ENCODE data around the gene C2.

Gene C2
- total RNA-seq: 0.58 to 2.4 (median 1.5) reads per million in 4 experiments

DNA sequence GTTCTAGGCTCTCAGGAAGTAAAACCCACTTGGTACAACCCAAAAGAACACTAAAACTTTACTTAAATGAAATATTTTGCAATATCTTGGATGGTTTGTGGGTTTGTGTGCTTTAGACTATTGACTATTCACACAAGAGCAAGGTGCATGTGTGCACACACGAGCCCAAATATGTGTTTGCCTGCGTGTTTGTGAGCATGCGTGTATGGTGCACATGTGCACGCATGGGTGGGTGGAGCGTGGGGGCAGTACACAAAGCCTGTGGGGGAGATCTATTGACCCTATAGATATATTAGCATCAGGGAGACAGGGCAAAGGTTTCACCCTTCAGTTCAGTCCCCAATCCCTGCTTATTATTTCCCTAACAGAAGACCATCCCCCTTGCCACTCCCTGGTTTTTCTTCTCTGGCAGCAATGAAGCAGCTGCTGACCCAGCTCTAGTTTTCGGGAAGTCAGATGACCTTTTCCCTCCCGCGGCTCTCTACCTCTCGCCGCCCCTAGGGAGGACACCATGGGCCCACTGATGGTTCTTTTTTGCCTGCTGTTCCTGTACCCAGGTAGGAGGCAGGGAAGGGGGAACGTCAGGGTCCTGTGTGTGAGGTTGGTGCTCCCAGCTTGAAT, at the start of gene C2:
Gene C2, plus strand, starts transcription at position 476 of the 621 bp plus-strand sequence. Its CDS starts 36 bp downstream, at position 512.
- DNase-seq: no peak

DNA sequence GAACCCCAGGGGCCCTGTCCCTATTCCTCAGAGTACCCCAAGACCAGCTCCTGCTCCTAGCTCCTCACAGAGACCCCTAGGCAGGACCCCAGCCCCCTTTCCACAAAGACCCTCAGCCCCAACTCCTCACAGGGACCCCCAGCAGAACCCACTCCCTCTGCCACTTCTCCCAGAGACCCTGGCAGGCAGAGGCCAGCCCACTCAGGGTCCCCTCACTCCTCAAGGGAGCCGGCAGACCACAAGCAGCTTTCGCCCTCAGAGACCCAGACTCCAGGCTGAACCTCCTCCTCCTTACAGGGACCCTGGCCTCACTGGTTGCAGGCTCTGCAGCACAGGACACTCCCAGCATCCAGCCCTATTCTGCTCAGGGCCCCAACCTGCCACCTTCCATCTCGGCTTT, 49.3 kb upstream of the C2 start:
- DNase-seq: no peak

DNA sequence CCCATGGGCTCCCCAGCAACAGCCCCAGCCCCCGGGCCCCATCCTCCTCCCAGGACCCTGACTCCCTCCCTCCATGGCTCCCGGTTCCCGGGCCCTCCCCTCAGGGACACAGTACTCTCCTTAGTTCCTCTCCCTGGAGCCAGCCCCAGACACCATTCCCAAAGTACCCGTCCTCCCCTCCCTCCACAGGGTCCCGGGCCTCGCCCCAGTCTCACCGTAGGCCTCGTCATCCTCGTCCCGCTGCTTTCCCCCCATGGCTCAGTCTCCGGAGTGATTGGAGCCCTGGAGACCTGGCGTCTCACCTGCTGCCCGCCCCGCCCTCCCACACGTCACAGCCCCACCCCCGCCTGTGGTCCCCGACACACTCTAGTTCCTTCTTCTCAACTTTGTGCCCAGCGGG, 48.8 kb upstream of the C2 start, which contains the start of gene SLC44A4:
Gene SLC44A4, minus strand, starts transcription at position 272 of the 400 bp plus-strand sequence. Its CDS starts 17 bp downstream, at position 255.
- DNase-seq: no peak

DNA sequence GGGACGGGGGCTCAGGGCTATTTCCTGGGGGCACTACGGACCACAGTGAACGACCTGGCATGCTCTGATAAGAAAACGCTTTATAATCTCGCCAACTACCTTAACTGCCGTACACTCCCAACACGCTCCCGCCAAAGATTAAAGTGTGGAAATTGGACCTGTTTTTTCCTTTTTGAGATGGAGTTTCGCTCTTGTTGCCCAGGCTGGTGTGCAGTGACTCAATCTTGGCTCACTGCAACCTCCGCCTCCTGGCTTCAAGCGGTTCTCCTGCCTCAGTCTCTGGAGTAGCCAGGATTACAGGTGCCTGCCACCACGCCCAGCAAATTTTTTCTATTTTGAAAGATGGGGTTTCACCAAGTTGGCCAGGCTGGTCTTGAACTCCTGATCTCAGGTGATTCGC, 48.4 kb upstream of the C2 start:
- DNase-seq: no peak

DNA sequence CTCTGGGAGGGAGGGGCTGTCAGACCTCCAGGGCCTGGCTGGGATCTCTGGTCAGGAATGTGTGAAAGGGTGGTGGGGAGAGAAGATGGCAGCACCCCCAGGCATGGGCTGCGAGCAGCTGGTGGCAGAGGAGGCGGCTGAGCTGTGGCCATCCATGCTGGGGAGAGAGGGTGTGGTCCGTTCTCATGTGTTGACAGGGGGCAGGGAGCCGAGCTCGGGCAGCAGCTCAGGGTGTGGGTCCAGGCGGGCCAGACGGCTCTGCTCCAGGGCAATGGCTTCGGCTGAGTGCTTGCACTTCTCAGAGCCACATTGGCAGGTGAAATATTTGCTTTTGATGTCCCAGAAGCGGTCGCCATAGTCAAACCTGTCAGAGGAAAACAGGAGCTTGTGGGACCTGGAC, 47.6 kb upstream of the C2 start:
- no peak for DNase-seq

DNA sequence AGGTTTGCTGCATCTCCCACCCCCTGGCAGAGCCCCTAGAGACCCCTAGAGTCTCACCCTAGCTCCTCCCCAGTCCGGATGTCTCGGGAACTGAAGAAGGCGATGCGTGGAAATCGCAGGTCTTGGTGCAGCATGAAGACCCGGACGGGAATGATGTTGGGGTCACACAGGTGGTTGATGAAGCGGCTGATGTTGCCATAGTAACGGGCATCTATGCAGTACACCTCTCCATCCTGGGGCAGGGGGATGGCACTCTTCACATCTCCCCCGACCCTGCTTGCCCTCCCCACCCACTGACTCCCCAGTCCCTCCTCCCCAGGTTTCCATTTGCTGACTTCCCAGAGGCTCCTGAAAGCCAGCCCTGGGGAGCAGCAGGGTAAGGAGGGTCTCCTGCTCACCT, 46.9 kb upstream of the C2 start:
- no peak for DNase-seq

DNA sequence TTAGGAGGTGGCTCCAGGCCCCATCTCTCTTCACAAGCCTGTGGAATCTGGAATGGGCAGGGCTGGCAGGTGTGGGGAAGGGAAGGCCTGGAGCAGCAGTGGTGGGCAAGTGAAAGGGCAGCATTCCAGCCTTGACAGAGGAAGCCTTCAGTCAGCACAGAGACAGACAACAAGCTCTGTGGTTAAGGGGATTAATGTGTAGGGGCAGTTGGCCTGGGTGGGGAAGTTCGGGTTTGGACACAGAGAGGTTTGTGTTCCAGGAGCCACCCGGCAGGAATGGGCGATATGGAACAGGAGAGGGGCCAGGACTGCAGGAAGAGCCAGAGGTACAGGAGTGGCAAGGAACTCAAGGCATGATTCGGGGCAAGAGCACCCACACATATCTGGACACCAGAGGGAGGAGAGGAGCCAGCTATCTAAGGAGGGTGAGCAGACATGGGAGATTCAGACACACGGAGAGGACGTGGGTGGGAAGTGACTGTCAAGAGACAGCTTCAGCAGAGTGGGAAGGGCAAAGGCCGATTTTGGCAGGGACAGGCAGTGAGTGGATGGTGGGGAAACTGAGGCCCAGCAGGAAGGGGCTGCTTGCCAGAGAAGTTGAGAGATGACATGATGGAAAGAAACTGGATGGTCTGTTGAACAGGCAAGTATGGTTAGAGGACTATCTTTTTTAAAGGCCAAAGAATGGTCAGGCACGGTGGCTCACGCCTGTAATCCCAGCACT, 46.2 kb upstream of the C2 start:
- no peak for DNase-seq

DNA sequence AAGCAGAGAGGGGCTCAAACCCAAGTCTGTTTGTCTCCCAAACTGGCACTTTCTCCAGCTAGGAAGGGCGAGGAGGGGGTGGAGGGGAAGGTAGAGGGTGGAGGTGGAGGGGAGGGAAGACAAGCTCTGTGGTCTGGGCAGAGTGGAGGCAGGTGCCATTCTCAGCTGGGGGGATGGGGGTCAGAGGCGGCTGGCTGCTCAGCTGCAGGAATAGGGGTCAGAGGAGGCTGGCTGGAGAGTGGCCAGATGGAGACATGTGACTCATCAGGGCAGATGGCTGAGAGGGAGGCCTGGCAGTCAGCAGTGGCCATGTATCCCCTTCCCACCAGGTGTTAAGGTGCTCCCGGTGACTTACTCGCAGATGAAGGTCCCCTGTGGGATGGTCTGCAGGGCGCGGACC, 45.2 kb upstream of the C2 start:
- DNase-seq: no peak

DNA sequence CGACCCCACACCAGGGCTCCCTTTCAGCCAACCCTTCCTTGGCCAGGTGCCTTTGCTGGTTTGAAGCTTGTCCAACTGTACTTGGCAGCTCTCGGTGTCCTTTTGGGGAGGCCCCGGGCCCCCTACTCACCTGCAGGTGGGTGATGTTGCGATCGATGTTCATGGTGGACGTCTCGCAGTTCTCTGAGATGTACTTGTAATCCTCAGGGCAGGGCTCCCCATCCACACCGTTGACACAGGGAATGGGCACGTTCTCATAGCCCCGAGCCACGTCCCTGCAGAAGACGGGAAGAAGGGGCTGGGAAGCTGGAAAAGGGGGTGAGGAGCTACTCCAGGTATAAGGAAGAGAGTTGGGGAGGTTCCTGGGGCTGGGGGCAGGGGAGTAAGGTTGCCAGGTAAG, 43.8 kb upstream of the C2 start:
- no peak for DNase-seq

DNA sequence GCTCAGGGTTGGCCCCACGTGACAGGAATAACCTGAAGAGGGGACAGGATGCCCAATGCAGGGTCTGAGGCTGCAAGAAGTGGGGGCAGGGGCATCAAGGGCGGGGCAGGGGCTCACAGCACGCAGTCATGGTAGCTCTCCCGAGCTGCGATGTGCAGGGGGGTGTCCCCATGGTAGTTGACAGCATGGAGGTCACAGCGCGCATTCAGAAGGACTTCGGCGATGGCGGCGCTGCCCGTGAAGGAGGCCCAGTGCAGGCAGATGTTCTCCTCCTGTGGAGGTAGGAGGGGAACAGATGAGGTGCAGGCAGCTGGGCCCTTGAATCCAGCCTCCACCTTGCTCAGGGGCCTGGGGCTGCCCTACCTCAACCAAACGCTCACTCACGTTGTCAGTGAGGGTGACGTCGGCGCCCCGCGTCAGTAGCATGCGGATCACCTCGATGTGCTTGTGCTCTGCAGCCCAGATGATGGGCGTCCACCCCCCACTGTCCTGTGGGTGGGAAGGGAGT, 42.9 kb upstream of the C2 start:
- no peak for DNase-seq

DNA sequence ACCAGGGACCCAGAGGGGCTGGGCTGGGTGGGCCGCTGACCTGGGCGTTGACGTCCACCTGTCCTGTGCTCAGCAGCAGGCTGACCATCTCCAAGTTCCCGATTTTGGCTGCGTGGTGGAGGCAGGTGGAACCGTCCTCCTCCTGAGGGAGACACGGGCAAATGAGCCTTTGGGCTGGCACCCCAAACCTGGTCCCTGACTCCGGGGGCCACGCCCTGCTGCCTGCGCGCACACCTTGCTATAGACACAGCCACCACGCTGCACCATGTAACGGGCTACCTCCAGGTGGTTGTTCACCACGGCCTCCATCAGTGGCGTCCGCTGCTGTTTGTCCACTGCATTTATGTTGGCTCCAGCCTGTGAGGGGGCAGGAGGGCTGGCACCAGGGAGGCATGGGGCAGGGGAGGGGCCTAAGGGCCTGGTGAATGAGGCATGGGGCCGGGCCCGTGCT, 41.0 kb upstream of the C2 start:
- DNase-seq: no peak

DNA sequence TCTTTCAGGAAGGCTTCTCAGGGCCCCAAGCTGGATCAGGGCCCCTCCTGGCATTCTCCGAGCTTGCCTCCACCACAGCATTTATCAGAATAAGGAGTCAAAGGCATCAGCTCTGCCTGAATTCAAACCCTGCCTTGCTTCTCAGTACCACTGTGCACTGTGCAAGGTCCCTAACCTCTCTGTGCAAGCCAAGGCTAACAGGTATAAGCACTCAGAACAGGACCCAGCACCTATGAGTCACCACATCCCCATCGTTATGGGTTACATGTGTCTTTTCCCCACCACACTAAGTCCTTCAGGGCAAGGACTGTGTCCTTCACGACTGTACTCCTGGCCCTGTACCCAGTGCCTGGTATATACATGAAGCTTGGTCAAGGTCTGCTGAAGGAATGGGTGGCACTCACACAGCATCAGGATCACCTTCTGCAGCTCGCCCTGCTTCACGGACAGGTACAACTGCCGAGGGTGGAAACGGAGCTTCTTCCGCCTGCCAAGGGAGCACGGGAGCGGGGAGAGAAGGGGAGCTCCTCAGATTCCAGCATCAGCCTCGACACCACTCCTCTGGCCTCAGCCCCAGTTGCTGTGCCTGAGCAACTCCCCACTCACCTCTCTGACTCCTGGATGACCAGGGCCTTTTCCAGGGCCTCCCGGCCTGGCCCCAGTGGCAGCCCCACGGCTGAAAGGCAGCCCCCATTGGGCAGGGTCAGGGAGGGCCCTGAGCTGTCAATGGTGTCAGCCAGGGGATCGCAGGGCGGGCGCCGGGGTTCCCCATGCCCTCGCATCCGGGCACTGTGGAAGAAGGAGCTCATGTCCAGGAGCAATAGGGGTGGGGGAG, 40.1 kb upstream of the C2 start:
- DNase-seq: no peak

DNA sequence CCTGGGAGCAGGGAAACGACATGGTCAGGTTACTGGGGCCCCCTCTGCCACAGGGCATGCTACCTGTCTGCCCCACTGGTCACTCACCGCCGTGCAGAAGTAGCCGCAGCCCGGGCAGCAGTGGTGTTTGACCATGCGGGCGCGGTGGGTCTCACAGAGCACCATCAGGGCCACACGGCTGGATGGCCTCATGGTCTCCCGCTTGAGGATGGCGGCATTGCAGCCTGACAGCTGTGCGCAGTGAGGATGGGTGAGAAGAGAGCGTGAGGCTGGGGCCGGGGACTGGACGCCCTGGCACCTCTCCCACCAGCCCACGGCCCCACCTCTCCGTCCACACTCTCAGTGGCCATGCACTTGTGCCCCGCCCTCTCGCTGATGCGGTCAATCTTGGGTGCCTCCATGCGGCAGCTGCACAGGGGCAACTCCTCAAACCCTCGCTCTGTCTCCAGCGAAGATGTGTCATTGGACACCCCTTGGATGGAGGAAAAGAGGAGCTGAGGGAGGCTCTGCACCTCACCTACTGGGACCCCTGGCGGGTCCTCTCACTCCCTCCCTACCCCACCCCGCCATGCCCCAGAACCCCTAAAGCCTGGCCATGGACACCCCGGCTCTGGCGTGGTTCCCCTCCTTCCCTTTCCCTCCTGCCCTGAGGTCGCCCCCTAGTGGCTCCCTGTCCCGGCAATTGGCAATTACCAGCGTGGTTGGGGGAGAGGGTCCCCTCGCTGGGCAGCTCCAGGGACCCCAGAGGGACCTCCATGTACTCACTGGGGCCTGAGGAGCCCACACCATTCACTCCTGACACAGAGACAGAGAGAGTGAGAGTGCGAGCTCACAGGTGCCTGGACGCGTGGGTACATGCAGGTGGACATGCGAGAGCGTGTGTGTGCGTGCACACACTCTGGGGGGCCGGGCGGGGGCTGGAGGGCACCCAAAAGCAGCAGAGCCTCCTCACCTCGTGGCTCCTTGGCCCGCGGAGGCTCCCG, 39.0 kb upstream of the C2 start:
- DNase-seq: peak; percentile 44

DNA sequence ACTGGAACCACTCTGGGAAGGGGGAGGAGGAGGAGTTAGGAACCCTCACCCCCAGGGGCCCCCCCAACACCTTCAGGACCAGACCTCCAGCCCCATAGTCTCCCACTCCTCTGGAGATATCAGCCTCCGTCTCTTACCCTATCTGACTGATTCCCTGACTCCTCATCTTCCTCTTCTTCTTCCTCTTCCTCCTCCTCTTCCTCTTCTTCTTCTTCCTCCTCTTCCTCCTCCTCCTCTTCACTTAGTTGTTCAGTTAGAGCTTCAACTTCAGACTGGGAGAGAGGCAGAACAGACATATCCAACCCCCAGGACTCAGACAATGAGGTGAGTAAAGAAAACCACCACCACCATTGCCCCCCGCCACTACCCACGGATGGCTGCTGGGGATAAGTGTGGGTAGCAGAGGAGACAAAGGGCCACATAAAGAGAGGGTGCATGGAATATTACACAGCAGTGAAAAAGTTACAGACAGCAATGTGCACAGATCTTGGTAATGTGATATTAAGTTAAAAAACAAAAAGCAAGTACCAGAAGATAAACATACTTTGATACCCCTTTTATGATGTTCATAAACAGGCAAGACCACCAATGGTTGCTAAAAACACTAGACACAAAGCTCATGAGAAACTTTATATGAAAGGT, 38.1 kb upstream of the C2 start:
- DNase-seq: no peak

DNA sequence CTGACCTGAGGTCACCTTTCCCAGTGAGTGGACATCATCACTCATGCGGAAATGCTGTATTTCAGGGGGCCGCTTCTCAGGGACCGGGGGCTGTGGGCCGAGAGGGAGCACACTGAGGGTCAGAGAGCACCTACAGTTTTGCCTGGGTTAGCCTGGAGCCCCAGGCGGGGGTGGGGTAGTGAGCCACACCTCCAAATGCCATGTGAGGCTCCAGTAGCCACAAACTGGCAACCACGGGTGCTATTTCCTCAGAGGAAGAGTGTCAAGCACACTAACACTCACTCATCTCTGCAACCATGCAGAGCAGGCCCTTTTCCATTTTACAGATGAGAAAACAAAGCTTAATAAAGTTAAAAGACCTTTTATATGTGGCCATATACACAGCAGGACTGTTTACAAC, 34.7 kb upstream of the C2 start:
- no peak for DNase-seq

DNA sequence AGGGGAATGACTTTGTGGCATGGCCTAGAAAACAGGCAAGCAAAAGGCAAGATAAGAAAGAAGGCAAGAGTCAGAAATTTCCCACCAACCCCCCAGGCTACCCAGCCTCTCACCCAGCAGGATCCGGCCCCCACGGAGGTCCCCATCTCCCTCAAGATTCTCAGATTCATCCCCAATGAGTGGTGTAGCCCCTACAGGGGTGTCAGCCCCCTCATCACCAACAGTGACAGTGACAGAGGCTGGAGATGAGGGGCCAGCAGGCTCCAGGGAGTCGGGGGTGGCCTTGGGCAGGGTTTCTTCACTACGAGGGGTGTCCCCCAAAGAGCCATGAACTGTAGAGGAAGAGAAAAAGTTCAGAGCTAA, 31.0 kb upstream of the C2 start:
- DNase-seq: no peak

DNA sequence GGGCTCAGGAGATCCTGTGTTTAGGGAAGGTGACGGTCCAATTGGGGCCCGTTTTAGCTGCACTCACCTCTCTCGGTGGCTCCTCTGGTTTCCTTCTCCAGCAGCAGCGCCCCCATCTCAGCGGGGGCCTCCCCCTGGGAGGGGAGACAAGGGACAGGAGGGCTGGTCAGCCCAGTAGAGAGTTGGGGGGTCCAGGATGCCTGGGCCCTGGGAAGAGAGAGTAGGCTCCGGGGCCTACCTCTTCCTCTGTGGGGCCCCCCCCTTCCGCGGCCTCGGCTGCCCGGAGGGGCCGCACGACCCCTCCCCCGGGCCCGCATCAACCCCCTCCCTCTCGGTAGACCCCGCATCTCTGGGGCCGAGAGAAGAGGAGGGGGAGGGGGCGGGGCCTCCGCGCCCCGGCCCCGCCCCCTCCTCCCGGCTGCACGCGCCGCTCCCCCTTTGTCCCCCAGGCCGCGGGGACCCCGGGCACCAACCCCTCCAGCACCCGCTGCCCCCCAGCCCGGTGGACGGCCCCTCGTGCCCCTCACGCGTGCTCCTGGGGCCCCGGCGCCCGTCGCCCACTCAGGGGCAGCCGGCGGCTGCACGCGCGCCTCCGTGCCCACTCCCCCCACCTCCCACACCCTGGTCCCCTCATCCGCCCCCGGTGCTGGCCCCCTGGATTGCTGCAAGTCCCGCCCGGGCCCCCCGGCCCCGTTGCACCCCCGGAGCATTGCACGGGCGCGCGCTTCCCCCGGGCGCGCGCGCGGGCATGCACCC, 30.5 kb upstream of the C2 start:
- DNase-seq: no peak

DNA sequence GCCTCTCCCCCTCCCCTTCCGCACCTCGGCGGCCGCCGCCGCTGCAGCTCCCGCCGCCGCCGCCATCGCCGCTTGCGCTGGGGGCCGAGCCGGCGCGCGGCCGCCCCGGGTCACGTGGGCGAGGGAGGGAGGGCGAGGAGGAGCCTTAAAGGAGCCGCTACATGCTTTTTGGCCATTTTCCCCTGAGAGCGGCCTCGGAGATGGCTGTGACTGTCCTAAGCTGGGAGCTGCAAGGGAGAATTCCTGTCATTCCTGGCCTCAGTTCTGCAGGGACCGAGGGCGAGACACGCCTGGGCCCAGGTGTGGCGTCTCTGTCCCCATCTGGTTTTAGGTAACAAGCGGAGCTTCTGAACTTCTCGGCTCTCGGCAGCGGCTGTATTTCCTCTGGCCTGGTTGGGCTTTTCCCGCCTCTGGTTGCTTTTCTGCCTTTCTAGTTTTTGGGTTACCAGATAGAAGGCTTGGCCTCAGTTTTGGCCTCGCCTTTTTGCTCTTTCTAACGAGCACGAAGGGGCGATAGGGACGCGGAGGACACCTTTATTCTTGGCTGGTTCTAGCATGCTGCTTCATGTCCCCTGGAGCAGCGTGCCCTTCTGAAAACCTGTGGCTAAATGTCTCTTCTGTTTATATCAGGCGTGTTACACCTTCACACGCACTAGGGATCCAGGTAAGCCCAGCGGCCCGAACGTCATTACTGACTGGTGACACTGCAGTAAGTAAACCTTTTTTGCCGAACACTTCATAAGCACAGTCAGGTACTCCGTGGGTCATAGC, 29.7 kb upstream of the C2 start, which contains the start of gene EHMT2:
Gene EHMT2, minus strand, starts transcription at position 87 of the 771 bp plus-strand sequence. Its CDS starts 21 bp downstream, at position 66.
- DNase-seq: peak; percentile 70

DNA sequence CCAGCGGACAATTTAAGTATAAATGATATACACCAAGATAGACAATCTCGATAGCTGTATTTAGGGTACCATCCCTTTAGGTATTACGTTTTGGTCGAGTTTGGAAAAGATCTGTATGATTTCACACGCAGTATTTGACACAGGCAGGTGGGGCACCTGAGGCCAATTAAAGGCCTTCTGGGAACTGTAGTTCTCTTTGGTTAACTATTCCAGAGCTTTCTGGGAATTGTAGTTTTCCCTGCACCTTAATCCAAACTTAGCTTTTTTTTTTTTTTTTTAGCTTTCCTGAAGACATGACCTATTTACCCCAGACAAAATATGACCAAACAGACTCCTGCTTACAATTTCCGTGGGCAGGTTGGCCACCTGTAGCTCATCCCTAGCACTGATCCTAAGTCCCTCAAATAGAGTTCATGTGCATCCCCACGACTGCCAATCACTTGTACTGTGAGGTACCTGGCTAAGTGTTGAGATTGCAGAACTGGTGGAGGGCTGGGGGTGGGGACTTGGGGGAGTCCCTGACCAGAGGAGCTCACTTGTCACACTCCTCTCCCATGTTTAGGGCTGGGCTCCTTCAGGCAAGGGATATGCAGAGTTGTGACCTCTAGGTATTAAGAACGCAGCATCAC, 29.0 kb upstream of the C2 start:
- no peak for DNase-seq
